RWPE1 (cell line): ENCODE measurements around the gene CHRNG.
"Not testable (repeated sequence)": the region's sequence is repeated elsewhere in the genome, so short reads cannot be mapped to it uniquely, and the experiment has no call there.

Experiments
- CTCF ChIA-PET: fragments of 350-600 bp; sonication (Branson Sonifier 250); formaldehyde crosslinking; extraction: SDS; loops from one replicate; lab custom pipeline; 2021; lab: Yijun Ruan, JAX
- POLR2A ChIA-PET: fragments of 400-600 bp; formaldehyde crosslinking; extraction: SDS; loops from one replicate; lab custom pipeline; 2020; ENCODE audit warnings: antibody characterized with exemption; ENCODE audit not compliant: low non-redundant PET; lab: Yijun Ruan, JAX
- DNase-seq: peaks from one replicate; pipeline ENCODE4 v3.0.0; 2012; ENCODE audit warnings: low spot score
- H3K27ac ChIP-seq: fragments of 450-650 bp; 2 replicates; pipeline ENCODE4 v1.5.1; 2017
- CTCF ChIP-seq: fragments of 450-650 bp; conservative IDR thresholded peaks from 2 replicates; pipeline ENCODE4 v1.5.1; 2017; ENCODE audit warnings: low read depth, mild to moderate bottlenecking

The CHRNG gene

GRCh38 chr2:232532419-232532818 lies 7.1 kb upstream of the CHRNG start:
- TF ChIP-seq CTCF: no peak
- ChIA-PET CTCF (no interaction called here), POLR2A (no interaction called here)
- no peak for DNase-seq
- no peak overlapping the region for H3K27ac ChIP-seq

- H3K27ac ChIP-seq, DNase-seq, POLR2A ChIA-PET, CTCF ChIA-PET: not testable (repeated sequence)
These were observed 6.7 kb upstream of the CHRNG start for GRCh38 chr2:232532821-232533220.

- POLR2A ChIA-PET: no interaction called here
- CTCF ChIA-PET: interaction anchor here (0.5 kb wide), 1 partner anchor 93 kb away, joined by 3 read pairs; no protein-coding TSS in a partner anchor
- no peak for TF ChIP-seq CTCF
- no peak overlapping the region for H3K27ac ChIP-seq
- DNase-seq: no peak
These were observed 5.4 kb upstream of the CHRNG start for GRCh38 chr2:232533944-232534710.

GRCh38 chr2:232534940-232535651 lies 4.4 kb upstream of the CHRNG start:
- ChIA-PET CTCF (no interaction called here), POLR2A (no interaction called here)
- no peak overlapping the region for H3K27ac ChIP-seq
- no peak for TF ChIP-seq CTCF
- no peak for DNase-seq

- CTCF ChIA-PET: interaction anchor here (0.5 to 0.7 kb wide), 3 partner anchors 27 to 767 kb away, joined by 3 to 4 read pairs (median 4); no protein-coding TSS in a partner anchor
- TF ChIP-seq CTCF: no peak
- DNase-seq: no peak
- H3K27ac ChIP-seq: no peak overlapping the region
- POLR2A ChIA-PET: no interaction called here
These were observed 3.5 kb upstream of the CHRNG start for GRCh38 chr2:232535761-232536530.

GRCh38 chr2:232537079-232537478 lies 2.4 kb upstream of the CHRNG start:
- ChIA-PET POLR2A (no interaction called here), CTCF (no interaction called here)
- TF ChIP-seq CTCF: no peak
- H3K27ac ChIP-seq: no peak overlapping the region
- DNase-seq: no peak
